C4-2B (cell line): ENCODE results near the gene DPYSL5.

ENCODE experiments used
- CTCF ChIP-seq: fragments of 450-650 bp; conservative IDR thresholded peaks from 2 replicates; pipeline ENCODE4 v1.5.1; 2017; ENCODE audit warnings: mild to moderate bottlenecking
- ZFX ChIP-seq: fragments of 450-650 bp; IDR thresholded peaks from 2 replicates; pipeline ENCODE4 v1.6.1; 2017

- TF ChIP-seq CTCF = peak; percentile 84
- TF ChIP-seq ZFX = no peak
Measured at GRCh38 chr2:26922405-26923188, 74.7 kb downstream of the DPYSL5 start.
